SW 1271 (cell line): Measurements from ENCODE around the gene TMEM82.
"Not testable (repeated sequence)": the region's sequence is repeated elsewhere in the genome, so short reads cannot be mapped to it uniquely, and the experiment has no call there.

Experiments
- DNase-seq, 2 experiments: peaks; one replicate each; lab custom pipeline; 2025; lab: John Stamatoyannopoulos, UW

TMEM82 gene

GRCh38 chr1:15742339-15742801 is at the start of gene TMEM82:
TMEM82 (plus strand) TSS chr1:15742499; CDS start chr1:15742560, 61 bp downstream.
- DNase-seq, result no peak

- no peak for DNase-seq
Measured at GRCh38 chr1:15693371-15693770, 48.9 kb upstream of the TMEM82 start.

- DNase-seq, result no peak
Measured at GRCh38 chr1:15696956-15697521, 45.3 kb upstream of the TMEM82 start.

- no peak for DNase-seq
Measured at GRCh38 chr1:15698201-15698600, 44.1 kb upstream of the TMEM82 start.

- not testable (repeated sequence) for DNase-seq
Measured at GRCh38 chr1:15699321-15699720, 43.0 kb upstream of the TMEM82 start.

GRCh38 chr1:15700508-15700907 is 41.8 kb upstream of the TMEM82 start:
- DNase-seq, result no peak

GRCh38 chr1:15701784-15702183 is 40.5 kb upstream of the TMEM82 start:
- DNase-seq, result no peak

- DNase-seq, result no peak
Measured at GRCh38 chr1:15702722-15703550, 39.4 kb upstream of the TMEM82 start.

- DNase-seq, result no peak
Measured at GRCh38 chr1:15703562-15703961, 38.7 kb upstream of the TMEM82 start.

- no peak for DNase-seq
Measured at GRCh38 chr1:15704526-15705183, 37.6 kb upstream of the TMEM82 start.

- no peak for DNase-seq
Measured at GRCh38 chr1:15705184-15705566, 37.1 kb upstream of the TMEM82 start.

GRCh38 chr1:15706751-15707150 is 35.5 kb upstream of the TMEM82 start:
- DNase-seq, result no peak

- DNase-seq, result no peak
Measured at GRCh38 chr1:15707239-15707925, 34.9 kb upstream of the TMEM82 start.

- no peak for DNase-seq
Measured at GRCh38 chr1:15708486-15709137, 33.7 kb upstream of the TMEM82 start.

GRCh38 chr1:15709226-15709625 is 33.1 kb upstream of the TMEM82 start:
- no peak for DNase-seq

- no peak for DNase-seq
Measured at GRCh38 chr1:15712168-15712567, 30.1 kb upstream of the TMEM82 start.

- no peak for DNase-seq
Measured at GRCh38 chr1:15714406-15715136, 27.7 kb upstream of the TMEM82 start.

GRCh38 chr1:15717418-15718125 is 24.7 kb upstream of the TMEM82 start:
- no peak for DNase-seq

GRCh38 chr1:15718199-15718601 is 24.1 kb upstream of the TMEM82 start:
- DNase-seq, result no peak

GRCh38 chr1:15719381-15720120 is 22.7 kb upstream of the TMEM82 start:
- no peak for DNase-seq
